GM11168 (cell line): Measurements from ENCODE around the gene ARL3.
"Not testable (repeated sequence)": the region's sequence is repeated elsewhere in the genome, so short reads cannot be mapped to it uniquely, and the experiment has no call there.

Source experiments
- in situ Hi-C: fragments of 300-500 bp; cut with MboI; formaldehyde crosslinking; loops from one replicate; pipeline ENCODE4 v1.12.0; 2022; ENCODE audit warnings: low sequenced_read_pairs; ENCODE audit not compliant: unreplicated experiment

Gene ARL3

GRCh38 chr10:102740229-102740628 lies 26.0 kb upstream of the ARL3 start:
- in situ Hi-C loops: no loop called here

DNA sequence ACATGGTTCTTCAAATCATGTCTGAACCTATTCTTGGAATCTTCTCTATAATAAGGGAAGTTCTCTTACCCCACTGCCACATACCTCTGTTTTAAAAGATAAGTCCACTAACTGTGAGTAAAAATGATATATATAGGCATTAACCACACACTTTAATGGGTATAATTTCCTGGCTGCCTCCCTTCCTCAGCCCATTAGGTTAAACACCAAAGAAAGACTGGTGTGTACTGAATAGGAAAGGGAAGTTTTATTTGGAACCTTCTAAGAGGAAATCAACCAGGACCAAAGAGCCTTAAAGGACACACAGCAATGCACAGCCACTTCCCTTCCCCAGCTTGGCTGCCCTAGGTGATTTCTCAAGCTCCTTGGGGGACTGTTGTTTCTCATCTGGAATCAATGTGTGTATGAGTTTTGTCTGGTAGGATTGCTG lies 24.5 kb upstream of the ARL3 start:
- in situ Hi-C loops: no loop called here

DNA sequence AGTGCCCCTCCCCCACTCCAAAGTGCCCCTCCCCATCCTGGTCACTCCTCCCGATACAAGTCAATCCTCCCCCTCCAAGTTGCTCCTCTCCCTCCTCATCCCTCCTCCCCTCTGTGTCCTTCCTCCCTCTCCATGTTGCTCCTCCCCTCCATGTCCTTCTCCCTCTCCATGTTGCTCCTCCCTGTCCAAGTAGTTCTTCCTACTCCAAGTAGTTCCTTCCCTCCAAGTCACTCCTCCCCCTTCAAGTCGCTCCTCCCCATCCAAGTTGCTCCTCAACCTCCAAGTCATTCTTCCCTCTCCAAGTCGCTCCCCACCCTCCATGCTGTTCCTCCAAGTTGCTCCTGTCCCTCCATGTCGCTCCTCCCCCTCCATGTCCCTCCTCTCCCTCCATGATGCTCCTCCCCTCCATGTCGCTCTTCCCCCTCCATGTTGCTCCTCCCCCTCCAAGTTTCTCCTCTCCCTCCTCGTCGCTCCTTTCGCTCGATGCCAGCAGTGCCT lies 20.9 kb upstream of the ARL3 start:
- in situ Hi-C loops: no loop called here

DNA sequence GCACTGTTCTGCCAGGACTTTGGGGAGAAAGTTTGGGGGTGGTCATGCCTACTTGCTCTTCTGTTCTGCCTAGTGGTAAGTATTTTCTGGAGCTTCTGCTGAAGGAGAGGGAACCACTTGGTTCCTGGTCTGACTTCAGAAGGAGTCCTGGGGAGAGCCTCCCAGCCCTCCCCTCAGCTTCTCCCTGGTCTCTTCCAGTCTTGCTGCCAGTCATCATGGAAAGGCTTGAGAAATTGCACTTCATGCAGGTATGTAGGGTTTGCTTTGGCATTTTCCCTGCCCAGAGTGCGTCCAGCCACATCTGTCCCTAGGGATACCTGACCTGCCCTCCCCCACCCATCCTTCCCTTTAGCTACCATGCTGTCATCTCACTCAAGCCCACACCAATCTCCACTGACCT lies 18.5 kb upstream of the ARL3 start:
- in situ Hi-C loops: no loop called here

- in situ Hi-C loops: no loop called here
Measured at GRCh38 chr10:102731222-102731800, 17.1 kb upstream of the ARL3 start.

DNA sequence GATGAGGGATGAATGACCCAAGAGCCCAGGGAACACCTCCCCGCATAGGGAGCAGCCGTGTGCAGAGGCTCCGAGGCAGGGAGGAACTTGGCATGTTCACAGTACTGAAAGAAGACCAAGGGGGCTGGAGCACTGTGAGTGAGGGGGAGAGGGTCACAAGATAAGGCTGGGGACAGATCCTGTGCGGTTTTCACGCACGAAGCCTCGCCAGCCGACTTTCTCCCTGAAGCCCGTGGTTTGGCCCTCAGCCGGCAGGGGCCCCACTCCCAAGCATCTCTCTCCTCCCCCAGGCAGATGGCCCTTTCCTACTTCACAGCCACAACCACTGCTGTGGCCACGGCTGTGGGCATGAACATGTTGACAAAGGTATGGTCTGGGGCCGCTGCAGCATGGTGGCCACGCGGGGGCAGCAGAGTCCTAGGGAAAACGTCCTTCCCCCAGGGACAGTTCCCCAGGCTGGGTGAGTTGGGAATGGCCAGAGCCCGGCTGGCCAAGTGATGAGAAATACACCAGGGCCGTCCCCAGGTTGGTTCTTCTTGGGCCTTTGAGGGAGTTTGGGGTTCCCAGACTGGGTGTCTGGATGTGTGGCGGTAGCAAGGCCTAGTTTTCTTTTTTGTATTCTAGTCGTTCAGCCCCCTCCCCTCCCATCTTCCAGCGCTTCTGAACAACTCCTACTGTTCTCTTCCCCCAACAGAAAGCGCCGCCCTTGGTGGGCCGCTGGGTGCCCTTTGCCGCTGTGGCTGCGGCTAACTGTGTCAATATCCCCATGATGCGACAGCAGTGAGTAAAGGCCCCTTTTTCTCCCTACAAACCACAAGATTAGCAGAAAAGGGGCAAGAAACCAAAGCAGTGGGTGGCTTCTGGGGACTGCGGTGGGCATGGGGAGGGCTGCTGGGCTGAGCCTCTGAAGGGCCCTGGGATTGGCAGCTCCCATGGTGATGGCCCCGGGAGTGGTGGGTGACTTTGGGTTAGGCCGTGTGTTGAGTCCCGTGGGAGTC lies 15.1 kb upstream of the ARL3 start:
- in situ Hi-C loops: no loop called here

- in situ Hi-C loops: no loop called here
Measured at GRCh38 chr10:102727037-102727818, 13.0 kb upstream of the ARL3 start.

DNA sequence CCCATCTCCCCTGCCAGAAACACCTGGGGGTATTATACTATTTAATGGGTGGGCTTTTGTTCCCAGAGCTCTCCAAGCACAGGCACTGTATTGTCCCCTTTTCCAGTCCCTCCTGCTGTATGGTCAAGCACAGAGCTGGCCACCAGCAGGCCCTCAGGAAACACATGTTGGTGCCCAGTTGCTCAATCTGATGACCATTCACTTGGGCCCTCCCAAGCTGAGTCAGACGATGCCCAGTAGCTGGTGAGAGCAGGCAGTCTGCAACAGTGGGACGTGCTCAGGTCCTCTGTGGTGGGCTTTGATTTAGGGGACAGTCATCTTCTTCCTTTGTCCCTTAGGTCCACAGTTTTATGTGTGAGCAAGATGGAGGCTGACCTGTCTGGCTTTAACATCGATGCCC lies 12.1 kb upstream of the ARL3 start:
- in situ Hi-C loops: no loop called here

DNA sequence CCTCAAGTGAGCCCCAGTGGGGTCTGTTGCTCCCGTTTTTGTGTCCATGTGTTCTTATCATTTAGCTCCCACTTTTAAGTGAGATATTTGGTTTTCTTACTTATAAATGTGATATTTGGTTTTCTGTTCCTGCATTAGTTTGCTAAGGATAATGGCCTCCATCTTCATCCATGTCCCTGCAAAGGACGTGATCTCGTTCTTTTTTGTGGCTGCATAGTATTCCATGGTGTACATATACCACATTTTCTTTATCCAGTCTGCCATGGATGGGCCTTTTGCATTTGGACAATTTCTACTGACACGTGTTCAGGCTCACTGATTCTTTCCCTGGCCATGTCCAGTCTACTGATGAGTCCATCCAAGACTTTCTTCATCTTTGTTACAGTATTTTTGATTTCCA lies 9.8 kb upstream of the ARL3 start:
- in situ Hi-C loops: no loop called here

GRCh38 chr10:102721954-102722353 lies 7.8 kb upstream of the ARL3 start:
- in situ Hi-C loops: no loop called here

- in situ Hi-C loops: no loop called here
Measured at GRCh38 chr10:102720775-102721301, 6.6 kb upstream of the ARL3 start.

DNA sequence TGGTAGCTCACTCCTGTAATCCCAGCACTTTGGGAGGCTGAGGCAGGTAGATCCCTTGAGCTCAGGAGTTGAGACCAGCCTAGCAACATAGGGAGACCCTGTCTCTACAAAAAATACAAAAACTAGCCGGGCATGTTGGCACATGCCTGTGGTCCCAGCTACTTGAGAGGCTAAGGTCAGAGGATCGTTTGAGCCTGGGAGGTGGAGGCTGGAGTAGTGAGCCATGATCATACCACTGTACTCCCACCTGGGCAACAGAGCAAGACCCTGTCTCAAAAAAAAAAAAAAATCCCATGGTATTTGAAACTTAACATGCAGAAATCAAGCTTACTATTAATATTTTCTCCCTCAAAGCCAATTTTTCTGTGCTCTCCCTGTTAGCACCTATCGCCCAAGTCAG lies 6.1 kb upstream of the ARL3 start:
- in situ Hi-C loops: no loop called here

GRCh38 chr10:102718220-102718619 lies 4.0 kb upstream of the ARL3 start:
- in situ Hi-C loops: no loop called here

DNA sequence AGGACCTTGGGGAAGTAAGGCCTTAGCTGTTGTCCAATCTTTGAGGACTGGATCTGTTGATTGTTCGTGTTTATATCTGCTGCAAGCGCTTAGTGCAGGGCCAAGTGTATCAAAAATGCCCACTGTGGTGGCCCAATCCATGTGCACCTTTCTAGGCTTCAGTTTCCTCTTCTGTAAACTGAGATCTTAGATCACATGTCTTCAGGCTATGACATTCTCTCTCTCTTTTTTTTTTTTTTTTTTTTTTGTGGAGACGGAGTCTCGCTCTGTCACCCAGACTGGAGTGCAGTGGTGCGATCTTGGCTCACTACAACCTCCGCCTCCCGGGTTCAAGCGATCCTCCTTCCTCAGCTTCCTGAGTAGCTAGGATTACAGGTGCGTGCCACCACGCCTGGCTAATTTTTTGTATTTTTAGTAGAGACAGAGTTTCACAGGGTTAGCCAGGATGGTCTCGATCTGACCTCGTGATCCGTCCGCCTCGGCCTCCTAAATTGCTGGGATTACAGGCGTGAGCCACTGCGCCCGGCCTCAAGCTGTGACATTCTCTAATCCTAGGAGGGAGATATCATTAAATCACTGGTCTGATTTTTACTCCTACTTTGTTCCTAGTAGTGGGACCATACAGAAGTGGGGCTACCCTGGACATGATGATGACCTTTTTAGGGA lies 2.8 kb upstream of the ARL3 start:
- in situ Hi-C loops: not testable (repeated sequence)

GRCh38 chr10:102715880-102716279 lies 1.7 kb upstream of the ARL3 start:
- in situ Hi-C loops: no loop called here

DNA sequence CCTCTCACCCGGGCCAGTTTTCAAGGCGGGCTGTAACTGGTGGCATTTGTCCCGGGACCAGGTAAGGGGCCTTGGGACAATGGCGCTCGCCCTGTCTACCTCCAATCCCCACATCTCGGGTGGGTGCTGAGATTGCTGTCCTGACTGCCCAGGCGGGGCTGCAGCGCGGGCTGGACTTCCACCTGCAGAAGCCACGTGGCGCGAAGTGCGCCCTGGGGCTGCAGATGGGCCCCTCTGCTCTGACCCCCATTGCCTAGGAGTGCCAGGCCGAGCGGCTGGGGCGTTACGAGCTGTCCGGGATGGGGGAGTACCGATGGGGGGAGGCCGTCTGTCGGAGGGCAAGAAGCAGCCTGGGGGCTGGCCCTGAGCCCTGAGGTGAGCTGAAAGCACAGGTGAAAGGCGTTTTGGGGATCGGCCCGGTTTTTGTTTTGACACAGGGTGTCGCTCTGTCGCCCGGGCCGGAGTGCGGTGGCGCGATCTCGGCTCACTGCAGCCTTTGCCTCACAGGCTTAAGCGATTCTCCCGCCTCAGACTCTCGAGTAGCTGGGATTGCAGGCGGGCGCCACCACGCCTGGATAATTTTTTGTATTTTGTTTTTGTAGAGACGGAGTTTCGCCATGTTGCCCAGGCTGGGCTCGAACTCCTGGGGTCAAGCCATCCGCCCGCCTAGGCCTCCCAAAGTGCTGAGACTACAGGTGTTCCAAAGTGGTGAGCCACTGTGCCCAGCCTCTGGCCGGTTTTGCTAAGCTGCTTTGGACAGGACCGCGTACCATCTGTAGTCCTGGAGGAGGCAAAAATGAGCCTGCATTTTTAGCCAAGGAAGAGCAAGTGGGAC lies 641 bp upstream of the ARL3 start, which contains the start of gene SFXN2:
Gene SFXN2, plus strand, starts transcription at position 16 of the 835 bp plus-strand sequence. CDS start 12,001 bp downstream, outside the sequence.
- in situ Hi-C loops: no loop called here

- in situ Hi-C loops: no loop called here
Measured at GRCh38 chr10:102713539-102713813, 721 bp downstream of the ARL3 start.

DNA sequence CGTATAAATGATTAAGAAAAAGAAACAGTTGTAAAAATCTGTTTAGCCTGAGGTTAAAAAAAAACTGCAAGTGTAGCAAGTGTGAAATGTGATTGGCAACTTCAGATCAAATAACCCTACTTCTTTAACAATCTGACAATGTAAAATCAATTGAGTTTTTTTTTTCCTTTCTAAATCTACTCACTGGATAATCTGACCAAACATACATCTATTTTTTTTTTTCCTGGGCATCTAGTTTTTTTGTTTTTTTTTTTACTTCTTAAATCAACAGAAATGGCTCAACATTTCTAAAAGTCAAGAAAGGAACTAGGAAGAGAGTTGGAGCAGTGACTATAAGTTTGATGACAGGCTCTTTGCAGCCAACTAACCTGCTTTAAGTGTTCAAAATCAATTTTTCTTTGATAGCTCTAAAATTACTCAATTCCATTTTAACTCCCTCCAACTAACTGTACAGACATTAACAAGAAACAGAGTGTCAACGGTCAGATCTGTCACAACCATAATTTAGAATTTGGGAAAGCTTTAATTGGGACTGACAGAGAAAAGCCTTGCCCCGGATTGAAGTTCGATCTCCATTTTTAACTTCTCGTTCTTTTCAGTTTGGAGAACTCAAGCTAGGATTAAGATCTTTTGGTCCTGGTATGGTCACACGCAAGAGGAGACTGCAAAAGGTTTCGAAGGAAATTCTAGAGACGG lies 1.2 kb downstream of the ARL3 start:
- in situ Hi-C loops: no loop called here

DNA sequence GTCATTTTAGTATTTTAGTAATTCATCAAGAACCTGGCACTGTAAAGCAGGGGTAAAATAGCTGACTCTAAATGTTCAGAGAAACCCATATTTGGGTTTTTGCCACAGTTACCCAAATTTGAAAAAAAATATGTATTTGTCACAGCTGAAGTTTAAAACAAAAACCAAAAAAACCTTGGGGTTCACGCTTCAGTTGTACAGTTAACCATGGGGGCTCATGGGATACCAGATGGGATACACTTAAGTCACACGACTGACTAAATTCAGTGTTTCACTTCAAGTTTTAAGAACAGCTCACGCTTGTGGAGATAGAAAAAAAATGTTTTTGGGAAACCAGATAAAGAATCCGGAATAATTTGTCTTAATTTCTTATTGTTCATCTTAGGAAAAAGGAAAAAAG lies 2.1 kb downstream of the ARL3 start:
- in situ Hi-C loops: no loop called here
